Measurements from ENCODE around the gene RSPRY1.

GRCh38 chr16:57245472-57246113 is 59.5 kb downstream of the RSPRY1 start:
- TF ChIP-seq CTCF (IDR thresholded peaks at IDR 0.05) = no peak
- TF ChIP-seq POLR2A (IDR thresholded peaks at IDR 0.05) = no peak
- no peak for TF ChIP-seq POLR2AphosphoS5 (IDR thresholded peaks at IDR 0.05; ENCODE audit: insufficient read depth in 1 of 2, low read depth in 1 of 2)
